Stimulated activated CD4-positive, alpha-beta T cell treated with anti-CD3 and anti-CD28 coated beads, Interleukin-15, amount 100 ng/mL, for 24 hours (primary cell): ENCODE results near the gene CD8B2.
"Not testable (repeated sequence)": the region's sequence is repeated elsewhere in the genome, so short reads cannot be mapped to it uniquely, and the experiment has no call there.

ENCODE experiments used
- DNase-seq: peaks from one replicate; pipeline ENCODE4 v3.0.0-alpha.2; 2020

The CD8B2 gene

GRCh38 chr2:106553321-106553720, 66.2 kb downstream of the CD8B2 start:
- DNase-seq: no peak

GRCh38 chr2:106554411-106554810, 67.2 kb downstream of the CD8B2 start:
- no peak for DNase-seq

GRCh38 chr2:106555053-106555452, 67.9 kb downstream of the CD8B2 start:
- no peak for DNase-seq

GRCh38 chr2:106559786-106560185, 72.6 kb downstream of the CD8B2 start:
- DNase-seq: not testable (repeated sequence)

- DNase-seq: no peak
Measured at GRCh38 chr2:106560773-106561172, 73.6 kb downstream of the CD8B2 start.

- no peak for DNase-seq
Measured at GRCh38 chr2:106561356-106561755, 74.2 kb downstream of the CD8B2 start.

- no peak for DNase-seq
Measured at GRCh38 chr2:106561803-106562202, 74.6 kb downstream of the CD8B2 start.

GRCh38 chr2:106562268-106563186, 75.4 kb downstream of the CD8B2 start:
- no peak for DNase-seq

- no peak for DNase-seq
Measured at GRCh38 chr2:106563195-106563594, 76.0 kb downstream of the CD8B2 start.

GRCh38 chr2:106565599-106565998, 78.4 kb downstream of the CD8B2 start:
- DNase-seq: no peak

GRCh38 chr2:106566050-106566449, 78.9 kb downstream of the CD8B2 start:
- peak; percentile 63 for DNase-seq

- DNase-seq: not testable (repeated sequence)
Measured at GRCh38 chr2:106566484-106566883, 79.3 kb downstream of the CD8B2 start.

GRCh38 chr2:106570316-106570715, 83.2 kb downstream of the CD8B2 start:
- DNase-seq: no peak
